ENCODE results near the gene PRR36.
"Not testable (repeated sequence)": the region's sequence is repeated elsewhere in the genome, so short reads cannot be mapped to it uniquely, and the experiment has no call there.

Gene PRR36

GRCh38 chr19:7898967-7899366, 24.8 kb upstream of the PRR36 start:
- no peak overlapping the region for H3K4me3 ChIP-seq (ENCODE audit: low read length)
- TF ChIP-seq ZNF274 (IDR thresholded peaks at IDR 0.05; ENCODE audit: low read depth, low read length) = no peak

GRCh38 chr19:7897292-7897691, 23.1 kb upstream of the PRR36 start:
- no peak overlapping the region for H3K4me3 ChIP-seq (ENCODE audit: low read length)
- TF ChIP-seq ZNF274 (IDR thresholded peaks at IDR 0.05; ENCODE audit: low read depth, low read length) = no peak

- no peak for TF ChIP-seq ZNF274 (IDR thresholded peaks at IDR 0.05; ENCODE audit: low read depth, low read length)
- H3K4me3 ChIP-seq (ENCODE audit: low read length) = no peak overlapping the region
These were observed 21.4 kb upstream of the PRR36 start for GRCh38 chr19:7895565-7895964.

- no peak overlapping the region for H3K4me3 ChIP-seq (ENCODE audit: low read length)
- TF ChIP-seq ZNF274 (IDR thresholded peaks at IDR 0.05; ENCODE audit: low read depth, low read length) = no peak
These were observed 20.6 kb upstream of the PRR36 start for GRCh38 chr19:7894612-7895309.

- not testable (repeated sequence) for H3K4me3 ChIP-seq (ENCODE audit: low read length)
These were observed 19.3 kb upstream of the PRR36 start for GRCh38 chr19:7893362-7894101.

GRCh38 chr19:7888826-7889217, 14.6 kb upstream of the PRR36 start:
- no peak overlapping the region for H3K4me3 ChIP-seq (ENCODE audit: low read length)
- no peak for TF ChIP-seq ZNF274 (IDR thresholded peaks at IDR 0.05; ENCODE audit: low read depth, low read length)

- no peak within 1 kb of the TSS for H3K4me3 ChIP-seq (ENCODE audit: low read length)
- TF ChIP-seq ZNF274 (IDR thresholded peaks at IDR 0.05; ENCODE audit: low read depth, low read length) = no peak
These were observed 14.1 kb upstream of the PRR36 start, which contains the start of gene LRRC8E for GRCh38 chr19:7888145-7888825. LRRC8E (plus strand) TSS chr19:7888510; CDS start chr19:7895604, 7,094 bp downstream.

GRCh38 chr19:7887408-7888144, 13.4 kb upstream of the PRR36 start:
- H3K4me3 ChIP-seq (ENCODE audit: low read length) = no peak overlapping the region
- no peak for TF ChIP-seq ZNF274 (IDR thresholded peaks at IDR 0.05; ENCODE audit: low read depth, low read length)

GRCh38 chr19:7885818-7886217, 11.6 kb upstream of the PRR36 start:
- TF ChIP-seq ZNF274 (IDR thresholded peaks at IDR 0.05; ENCODE audit: low read depth, low read length) = no peak
- no peak overlapping the region for H3K4me3 ChIP-seq (ENCODE audit: low read length)

GRCh38 chr19:7883796-7884570, 9.8 kb upstream of the PRR36 start:
- no peak for TF ChIP-seq ZNF274 (IDR thresholded peaks at IDR 0.05; ENCODE audit: low read depth, low read length)
- H3K4me3 ChIP-seq (ENCODE audit: low read length) = no peak overlapping the region

- no peak overlapping the region for H3K4me3 ChIP-seq (ENCODE audit: low read length)
- no peak for TF ChIP-seq ZNF274 (IDR thresholded peaks at IDR 0.05; ENCODE audit: low read depth, low read length)
These were observed 8.9 kb upstream of the PRR36 start for GRCh38 chr19:7883105-7883504.

- H3K4me3 ChIP-seq (ENCODE audit: low read length) = no peak overlapping the region
- TF ChIP-seq ZNF274 (IDR thresholded peaks at IDR 0.05; ENCODE audit: low read depth, low read length) = no peak
These were observed 7.7 kb upstream of the PRR36 start for GRCh38 chr19:7881910-7882309.

GRCh38 chr19:7879836-7880235, 5.6 kb upstream of the PRR36 start:
- no peak overlapping the region for H3K4me3 ChIP-seq (ENCODE audit: low read length)
- no peak for TF ChIP-seq ZNF274 (IDR thresholded peaks at IDR 0.05; ENCODE audit: low read depth, low read length)

Measured in GM08714 (cell line).